Measurements from ENCODE around the gene AKIP1. TPM values are rescaled to one million over a fixed set of nuclear protein-coding genes. Genes with fewer than 3 reads are reported as not detected.
A peak's percentile ranks its signal among the peaks of the same experiment; 100 is the strongest.

The AKIP1 gene
- total and polyA plus RNA-seq, 9 of the 15 experiments (the other 6 are each of a cell fraction or from before 2014, with no cell fraction given): 9.0 to 52.6 (median 36.2) TPM

- in situ Hi-C loops (cut with MboI): no loop called here
- ATAC-seq: no peak
Observed at GRCh38 chr11:8942518-8943066, 31.6 kb downstream of the AKIP1 start, which contains the start of gene ASCL3. TSS of gene ASCL3 (minus strand) at chr11:8943016. CDS start at chr11:8938161, 4,855 bp downstream.

GRCh38 chr11:8947230-8947943 is 36.4 kb downstream of the AKIP1 start:
- in situ Hi-C loops (cut with MboI): no loop called here
- TF ChIP-seq MAFF (IDR thresholded peaks at IDR 0.05; ENCODE audit: low read length) (no peak), ZNF121 (CRISPR knock-in tag; conservative IDR thresholded peaks at IDR 0.05) (no peak), HMGN3 (IDR thresholded peaks at IDR 0.05; ENCODE audit: borderline replicate concordance, extremely low read depth, insufficient read length, low read depth, low read length) (no peak), E4F1 (CRISPR knock-in tag; IDR thresholded peaks at IDR 0.05; ENCODE audit: borderline replicate concordance) (no peak), ZNF282 (CRISPR knock-in tag; IDR thresholded peaks at IDR 0.05) (no peak), MTA2 (IDR thresholded peaks at IDR 0.05; ENCODE audit: low read depth) (no peak), FOXJ3 (CRISPR knock-in tag; IDR thresholded peaks at IDR 0.05) (no peak), KDM1A (IDR thresholded peaks at IDR 0.05) (no peak), STAT5A (IDR thresholded peaks at IDR 0.05; ENCODE audit: borderline replicate concordance, low read length) (no peak)
- POLR2A ChIA-PET: no interaction called here
- Histone ChIP-seq H3K27ac (ENCODE audit: extremely low read depth, low read depth, low read length) (no peak overlapping the region), H3K4me3 (no peak overlapping the region), H3K4me2 (ENCODE audit: insufficient read depth, low read length) (no peak overlapping the region), H3K36me3 (ENCODE audit: control insufficient read depth, insufficient read depth, low read length) (peaks cover 30% of the 10 kb centered on the region; the same call in 2 of the 3 replicates), H3K9me3 (replicated peaks; ENCODE audit: control insufficient read depth, insufficient read depth, low read depth, low read length) (no peaks in the 10 kb centered on the region), H3K9ac (ENCODE audit: insufficient read depth in 1 of 2, low read depth in 2 of 2, low read length in 2 of 2) (no peak overlapping the region), H3K79me2 (ENCODE audit: control insufficient read depth, insufficient read depth, low read length) (no peaks in the 10 kb centered on the region), H2AFZ (ENCODE audit: low read depth, low read length) (no peak overlapping the region), H3K27me3 (ENCODE audit: control insufficient read depth in 2 of 2, insufficient read depth in 2 of 2, low read length in 2 of 2) (no peaks in the 10 kb centered on the region), H3K4me1 (replicated peaks in 1 of 2; ENCODE audit: control insufficient read depth in 2 of 2, insufficient read depth in 2 of 2, low read length in 2 of 2) (0 out of 5 replicates have a peak, but pooled peaks cover 0 to 4% of the 10 kb centered on the region in 2 experiments), H3K9me1 (ENCODE audit: control insufficient read depth, insufficient read depth, low read length) (no peaks in the 10 kb centered on the region), H4K20me1 (replicated peaks; ENCODE audit: control insufficient read depth, insufficient read depth, low read length) (no peaks in the 10 kb centered on the region)
- FAIRE-seq (peak; percentile 29), DNase-seq (ENCODE audit: extremely low read depth in 1 of 4, low spot score in 3 of 4) (no peak), ATAC-seq (no peak)
- CTCF ChIA-PET (ENCODE audit: low intra/inter-chr PET ratio): no interaction called here
- WGBS (ENCODE audit: insufficient coverage, low coverage, missing lambda C conversion rate): 70% methylated on average over 4 of the region's 4 CpGs
- intact Hi-C loops (cut with micrococcal nuclease): loop anchor here (5.0 kb wide), 1 partner anchor 725 kb away; no protein-coding TSS in a partner anchor
- BruUV-seq (replicated peaks): TSS peak; percentile 49

More at GRCh38 chr11:8942518-8943066, 31.6 kb downstream of the AKIP1 start, which contains the start of gene ASCL3:
- no peak within 1 kb of the TSS for H3K27ac ChIP-seq (ENCODE audit: extremely low read depth, low read depth, low read length)
- H3K9ac ChIP-seq (ENCODE audit: insufficient read depth in 1 of 2, low read depth in 2 of 2, low read length in 2 of 2): no peak within 1 kb of the TSS
- H3K36me3 ChIP-seq (ENCODE audit: control insufficient read depth, insufficient read depth, low read length): peaks cover 4% of the 10 kb centered on the region; the same call in 2 of the 3 replicates
- no peak within 1 kb of the TSS; the same call in 1 of the 2 replicates for H3K4me2 ChIP-seq (ENCODE audit: insufficient read depth, low read length)
- no peaks in the 10 kb centered on the region; a peak in 2 of 5 replicates for H3K4me1 ChIP-seq (replicated peaks in 1 of 2; ENCODE audit: control insufficient read depth in 2 of 2, insufficient read depth in 2 of 2, low read length in 2 of 2)
- no peaks in the 10 kb centered on the region for H3K79me2 ChIP-seq (ENCODE audit: control insufficient read depth, insufficient read depth, low read length)
- no peak for FAIRE-seq
- H3K9me3 ChIP-seq (replicated peaks; ENCODE audit: control insufficient read depth, insufficient read depth, low read depth, low read length): no peaks in the 10 kb centered on the region; the same call in 1 of the 2 replicates
- BruUV-seq (replicated peaks): no TSS peak
- intact Hi-C loops (cut with micrococcal nuclease): no loop called here
- ChIA-PET POLR2A (interaction anchor here (0.6 to 1.5 kb wide), 2 partner anchors 8 to 17 kb away, joined by 3 to 4 read pairs; no protein-coding TSS in a partner anchor), CTCF (ENCODE audit: low intra/inter-chr PET ratio) (no interaction called here)
- no peaks in the 10 kb centered on the region for H3K9me1 ChIP-seq (ENCODE audit: control insufficient read depth, insufficient read depth, low read length)
- H2AFZ ChIP-seq (ENCODE audit: low read depth, low read length): peak within 1 kb of the TSS; percentile 75
- no peak within 1 kb of the TSS for H3K4me3 ChIP-seq
- DNase-seq (ENCODE audit: extremely low read depth in 1 of 4, low spot score in 3 of 4): no peak
- H3K27me3 ChIP-seq (ENCODE audit: control insufficient read depth in 2 of 2, insufficient read depth in 2 of 2, low read length in 2 of 2): no peaks in the 10 kb centered on the region
- WGBS (ENCODE audit: insufficient coverage, low coverage, missing lambda C conversion rate): 23% methylated on average over 5 of the region's 5 CpGs
- TF ChIP-seq KAT8 (IDR thresholded peaks at IDR 0.05; ENCODE audit: low read depth) (no peak), RFX1 (IDR thresholded peaks at IDR 0.05) (peak; percentile 26; the same call in 1 of the 2 replicates), MEF2D (tag; conservative IDR thresholded peaks at IDR 0.05; ENCODE audit: low read depth) (no peak)
- no peaks in the 10 kb centered on the region for H4K20me1 ChIP-seq (replicated peaks; ENCODE audit: control insufficient read depth, insufficient read depth, low read length)
